ENCODE measurements around the gene CD164.

Gene CD164

GRCh38 chr6:109381747-109382575 lies at the start of gene CD164:
Gene CD164 (minus strand): TSS chr6:109382467. CDS start chr6:109382378, 89 bp downstream.
- peak; percentile 89 for DNase-seq (ENCODE audit: low read depth)

GRCh38 chr6:109429496-109429895 lies 47.2 kb upstream of the CD164 start:
- DNase-seq (ENCODE audit: low read depth): no peak

GRCh38 chr6:109428889-109429477 lies 46.7 kb upstream of the CD164 start:
- no peak for DNase-seq (ENCODE audit: low read depth)

- no peak for DNase-seq (ENCODE audit: low read depth)
Observed at GRCh38 chr6:109424946-109425345, 42.7 kb upstream of the CD164 start.

- DNase-seq (ENCODE audit: low read depth): no peak
Observed at GRCh38 chr6:109421184-109421583, 38.9 kb upstream of the CD164 start.

- DNase-seq (ENCODE audit: low read depth): no peak
Observed at GRCh38 chr6:109420751-109421150, 38.5 kb upstream of the CD164 start.

- DNase-seq (ENCODE audit: low read depth): no peak
Observed at GRCh38 chr6:109417646-109418045, 35.4 kb upstream of the CD164 start.

GRCh38 chr6:109411034-109411433 lies 28.8 kb upstream of the CD164 start:
- DNase-seq (ENCODE audit: low read depth): no peak

GRCh38 chr6:109406196-109406595 lies 23.9 kb upstream of the CD164 start:
- DNase-seq (ENCODE audit: low read depth): no peak

- DNase-seq (ENCODE audit: low read depth): no peak
Observed at GRCh38 chr6:109397020-109397419, 14.8 kb upstream of the CD164 start.

GRCh38 chr6:109396046-109396718 lies 13.9 kb upstream of the CD164 start:
- DNase-seq (ENCODE audit: low read depth): no peak

GRCh38 chr6:109393886-109394281 lies 11.6 kb upstream of the CD164 start:
- DNase-seq (ENCODE audit: low read depth): no peak

- DNase-seq (ENCODE audit: low read depth): no peak
Observed at GRCh38 chr6:109393157-109393885, 11.1 kb upstream of the CD164 start.

- no peak for DNase-seq (ENCODE audit: low read depth)
Observed at GRCh38 chr6:109389650-109390274, 7.5 kb upstream of the CD164 start.

- no peak for DNase-seq (ENCODE audit: low read depth)
Observed at GRCh38 chr6:109388265-109388664, 6.0 kb upstream of the CD164 start.

GRCh38 chr6:109383438-109383940 lies 1.2 kb upstream of the CD164 start:
- no peak for DNase-seq (ENCODE audit: low read depth)

GRCh38 chr6:109382576-109383437 lies 540 bp upstream of the CD164 start:
- peak; percentile 85 for DNase-seq (ENCODE audit: low read depth)

GRCh38 chr6:109381061-109381746 lies 1.1 kb downstream of the CD164 start:
- no peak for DNase-seq (ENCODE audit: low read depth)

GRCh38 chr6:109379711-109380110 lies 2.6 kb downstream of the CD164 start:
- no peak for DNase-seq (ENCODE audit: low read depth)

- DNase-seq (ENCODE audit: low read depth): no peak
Observed at GRCh38 chr6:109377717-109378116, 4.5 kb downstream of the CD164 start.
